Kidney tubule cell (primary cell): Measurements from ENCODE around the gene TTC38.

Experiments
- DNase-seq: peaks from one replicate; pipeline ENCODE4 v3.0.0-alpha.2; 2018; ENCODE audit warnings: low spot score

TTC38 gene

GRCh38 chr22:46267431-46268279 lies at the start of gene TTC38:
Gene TTC38 (plus strand): TSS chr22:46268008. CDS start chr22:46268040, 32 bp downstream.
- DNase-seq = peak; percentile 84

DNA sequence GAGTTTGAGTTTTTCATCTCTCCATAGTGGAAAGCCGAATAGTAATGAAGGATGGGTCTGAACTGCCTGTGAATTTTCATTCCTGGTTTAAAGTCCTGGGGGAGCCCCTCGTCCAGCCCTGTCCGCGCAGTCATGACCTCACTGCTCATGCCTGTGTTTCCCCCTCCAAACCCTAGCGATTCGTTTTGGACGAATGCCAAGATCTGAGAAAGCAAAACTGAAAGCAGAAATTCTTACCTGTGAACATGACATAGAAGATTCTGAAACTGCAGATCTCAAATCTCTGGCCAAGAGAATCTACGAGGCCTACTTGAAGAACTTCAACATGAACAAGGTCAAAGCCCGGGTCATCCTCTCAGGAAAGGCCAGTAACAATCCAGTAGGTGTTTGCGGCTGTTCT lies 48.2 kb upstream of the TTC38 start:
- peak; percentile 25 for DNase-seq

GRCh38 chr22:46220921-46221320 lies 46.9 kb upstream of the TTC38 start:
- no peak for DNase-seq

DNA sequence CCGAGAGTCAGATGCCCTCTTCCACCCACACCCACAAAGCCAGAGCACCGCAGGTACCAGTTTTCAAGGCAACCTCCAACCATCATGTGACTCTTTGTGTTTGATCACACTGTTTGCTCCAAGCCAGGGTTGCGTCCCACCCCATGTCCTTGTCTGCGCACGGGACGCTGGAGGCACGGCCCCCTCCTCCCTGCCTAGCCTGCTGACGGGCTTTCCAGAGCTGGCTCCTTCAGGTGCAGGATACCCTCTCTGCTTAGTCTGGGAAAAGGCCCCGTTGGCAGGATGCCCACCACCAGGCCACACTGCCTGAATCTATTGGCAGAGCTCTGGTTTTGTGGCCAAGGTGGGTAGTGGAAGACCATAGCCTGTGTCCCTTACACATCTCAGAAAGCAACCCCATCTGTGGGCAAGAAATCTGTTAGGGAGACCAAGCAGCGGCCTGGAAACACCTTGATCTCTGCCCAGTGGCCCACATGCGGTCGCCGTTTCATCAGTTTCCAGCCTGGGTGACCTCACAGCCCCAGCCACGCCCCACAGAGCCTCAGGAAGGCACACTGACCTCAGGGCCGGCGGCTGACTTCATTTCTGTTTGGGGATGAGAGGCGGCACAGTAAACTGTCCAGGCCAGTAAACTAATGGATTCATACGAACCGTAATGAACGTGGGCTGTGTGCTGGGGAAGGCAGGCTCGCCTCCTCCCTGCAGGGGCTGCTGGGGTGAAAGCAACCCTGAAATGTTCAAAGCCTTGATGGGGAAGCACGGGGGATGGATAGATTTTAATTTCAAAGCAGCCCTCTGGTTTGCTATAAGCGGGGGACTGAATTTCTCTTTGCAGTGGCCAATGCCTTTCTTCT lies 43.5 kb upstream of the TTC38 start:
- DNase-seq = no peak

DNA sequence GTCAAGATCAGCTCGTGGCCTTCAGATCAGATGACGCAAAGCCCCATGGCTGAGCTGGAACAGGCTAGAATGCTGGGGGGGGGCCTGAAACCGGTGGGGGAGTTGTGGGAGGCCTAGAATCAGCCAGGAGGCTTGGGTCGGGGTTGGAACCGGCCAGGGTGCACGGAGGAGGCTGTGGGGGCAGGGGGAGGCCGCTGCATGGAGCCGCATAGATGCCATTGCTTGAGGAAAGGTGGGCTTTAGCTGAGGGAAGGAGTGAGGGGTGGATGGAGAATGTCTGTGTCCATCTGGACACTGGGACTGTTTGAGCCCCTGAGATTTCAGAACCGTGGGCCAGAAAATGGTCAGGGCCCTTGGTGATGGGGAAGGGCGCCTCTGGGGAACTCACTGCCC lies 42.9 kb upstream of the TTC38 start:
- no peak for DNase-seq

DNA sequence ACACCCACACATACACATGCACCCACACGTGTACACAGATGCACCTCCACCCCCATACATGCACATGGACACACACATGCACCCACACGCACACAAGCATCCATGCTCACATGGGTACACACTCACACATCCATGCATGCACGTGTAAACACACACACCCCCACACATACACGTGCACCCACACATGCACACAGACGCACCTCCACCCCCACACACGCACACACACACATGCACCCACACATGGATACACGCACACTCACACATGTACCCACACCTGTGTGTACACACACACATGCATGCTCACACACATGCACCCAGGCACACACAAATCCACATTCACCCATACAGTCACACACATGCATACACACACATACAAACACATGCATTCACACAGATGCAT lies 42.2 kb upstream of the TTC38 start:
- no peak for DNase-seq

- DNase-seq = no peak
These were observed 41.2 kb upstream of the TTC38 start for GRCh38 chr22:46226577-46226976.

- DNase-seq = no peak
These were observed 38.1 kb upstream of the TTC38 start for GRCh38 chr22:46229701-46230100.

- DNase-seq = no peak
These were observed 37.4 kb upstream of the TTC38 start for GRCh38 chr22:46230262-46230901.

- DNase-seq = peak; percentile 71
These were observed 34.6 kb upstream of the TTC38 start for GRCh38 chr22:46233231-46233630.

- DNase-seq = no peak
These were observed 32.8 kb upstream of the TTC38 start for GRCh38 chr22:46234969-46235368.

DNA sequence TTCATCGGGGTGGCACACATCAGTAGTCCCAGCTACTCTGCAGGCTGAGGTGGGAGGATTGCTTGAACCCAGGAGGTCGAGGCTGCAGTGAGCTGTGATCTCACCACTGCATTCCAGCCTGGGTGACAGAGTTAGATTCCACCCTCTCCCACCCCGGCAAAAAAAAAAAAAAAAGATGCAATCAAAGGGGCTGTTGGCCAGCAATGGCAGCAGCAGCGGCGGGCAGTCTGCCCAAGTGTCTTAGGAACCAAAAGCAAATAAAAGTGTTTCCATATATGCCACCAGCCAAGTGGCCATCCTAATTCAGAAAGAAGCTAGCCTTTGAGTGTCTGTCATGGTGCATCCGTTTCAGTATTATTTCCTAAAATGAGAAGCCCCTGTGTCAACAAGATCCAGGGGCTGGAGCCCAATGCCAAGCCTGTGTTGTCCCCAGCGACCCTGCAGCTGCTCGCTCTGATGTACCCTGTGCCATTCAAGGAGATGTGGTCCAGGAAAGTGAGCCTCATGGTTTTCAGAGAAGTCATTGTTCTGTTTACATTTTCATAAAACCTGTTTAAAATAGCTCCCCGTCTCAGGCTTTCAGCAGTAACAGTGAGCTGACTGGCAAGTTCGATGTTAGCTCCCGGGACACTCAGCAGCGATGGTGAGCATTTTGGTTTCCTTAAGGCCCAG lies 30.2 kb upstream of the TTC38 start:
- no peak for DNase-seq

GRCh38 chr22:46238541-46238940 lies 29.3 kb upstream of the TTC38 start:
- no peak for DNase-seq

GRCh38 chr22:46239261-46240048 lies 28.4 kb upstream of the TTC38 start:
- no peak for DNase-seq

DNA sequence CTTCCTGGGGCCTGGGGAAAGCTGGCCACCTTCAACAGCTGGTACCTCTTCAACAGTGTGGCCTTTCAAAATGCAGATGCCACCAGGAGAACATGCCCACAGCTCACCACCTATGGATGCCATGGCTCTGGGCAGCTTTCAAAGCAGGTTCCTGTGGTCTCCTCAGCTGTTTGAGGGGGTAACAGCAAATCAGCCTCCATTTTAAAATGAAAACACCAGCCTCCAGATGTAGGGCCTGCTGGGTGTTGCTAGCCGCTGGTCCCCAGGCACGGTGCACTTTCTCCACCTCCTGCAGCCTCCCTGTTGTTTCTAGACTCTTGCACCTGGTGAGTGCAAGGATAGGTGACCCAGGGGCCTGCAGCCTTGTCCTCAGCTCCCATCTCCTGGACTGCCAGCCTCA lies 27.7 kb upstream of the TTC38 start:
- DNase-seq = no peak

- no peak for DNase-seq
These were observed 27.3 kb upstream of the TTC38 start for GRCh38 chr22:46240506-46240905.

- DNase-seq = no peak
These were observed 26.9 kb upstream of the TTC38 start for GRCh38 chr22:46240907-46241306.

- no peak for DNase-seq
These were observed 26.3 kb upstream of the TTC38 start for GRCh38 chr22:46241396-46242007.

DNA sequence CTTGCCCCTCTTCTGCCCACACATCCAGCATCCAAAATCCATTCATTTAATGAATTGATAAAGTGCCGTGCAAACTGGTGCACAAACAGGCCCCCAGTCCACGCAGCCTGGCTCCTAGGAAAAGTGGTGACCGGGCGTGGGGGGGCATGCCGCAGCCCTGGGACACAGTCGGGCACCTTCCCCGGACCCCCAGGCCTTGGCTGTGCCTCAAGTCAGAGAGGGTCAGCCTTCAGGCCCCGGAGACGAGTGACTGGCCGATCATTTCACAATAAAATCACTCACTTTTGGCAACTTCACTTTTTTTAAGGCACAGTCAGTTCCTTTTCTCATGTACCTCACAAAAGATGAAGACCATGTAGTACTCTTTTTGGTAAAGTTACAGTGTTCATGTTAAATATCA lies 25.7 kb upstream of the TTC38 start:
- DNase-seq = no peak

GRCh38 chr22:46244771-46245170 lies 23.0 kb upstream of the TTC38 start:
- no peak for DNase-seq

GRCh38 chr22:46245511-46245910 lies 22.3 kb upstream of the TTC38 start:
- DNase-seq = peak; percentile 32
